ENCODE data around the gene CCDC85A.

GRCh38 chr2:56416500-56417176 lies 232.8 kb downstream of the CCDC85A start:
- TF ChIP-seq POLR2A (IDR thresholded peaks at IDR 0.05) (no peak), EP300 (IDR thresholded peaks at IDR 0.05; ENCODE audit: low read depth) (no peak)

All from transverse colon (tissue), 1 donor.